Right renal pelvis (tissue), 4 donors: Measurements from ENCODE around the gene FAM184B. TPM values are rescaled to one million over a fixed set of nuclear protein-coding genes. Genes with fewer than 3 reads are reported as not detected.
"Not testable (repeated sequence)": the region's sequence is repeated elsewhere in the genome, so short reads cannot be mapped to it uniquely, and the experiment has no call there.

Experiments used
- DNase-seq, 4 donors: peaks; one replicate each; pipeline ENCODE4 v3.0.0-alpha.2; 2013; ENCODE audit warnings: low read depth in 4 of 4, low spot score in 3 of 4, missing footprints in 1 of 4
- polyA plus RNA-seq, 4 donors: library from polyadenylated mRNA; unstranded; fragments of 120-200 nt; gene quantifications; one replicate each; pipeline ENCODE4 v1.2.1, GENCODE V29; 2013; ENCODE audit not compliant: insufficient read length in 4 of 4

FAM184B gene
- polyA plus RNA-seq, 4 donors = 0.35 to 0.53 (median 0.42) TPM

DNA sequence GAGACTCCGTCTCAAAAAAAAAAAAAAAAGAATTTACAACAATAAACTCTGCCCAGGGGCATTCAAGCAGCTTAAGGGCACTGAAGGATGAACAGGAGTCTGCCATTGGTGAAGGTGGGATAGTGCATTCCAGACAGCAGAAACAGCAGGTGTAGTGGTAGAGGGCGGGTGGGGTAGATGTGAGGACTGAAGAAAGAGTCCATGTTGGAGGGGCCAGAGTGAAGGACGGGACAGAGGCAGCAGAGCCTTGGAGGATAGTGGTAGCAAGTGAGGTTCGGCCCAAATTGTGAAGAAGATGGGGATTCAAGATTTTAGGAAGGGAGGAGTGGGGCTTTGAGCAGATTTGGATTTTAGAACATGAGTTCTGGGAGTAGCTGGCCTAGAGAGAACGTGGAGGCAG is 91.3 kb downstream of the FAM184B start:
- no peak for DNase-seq

DNA sequence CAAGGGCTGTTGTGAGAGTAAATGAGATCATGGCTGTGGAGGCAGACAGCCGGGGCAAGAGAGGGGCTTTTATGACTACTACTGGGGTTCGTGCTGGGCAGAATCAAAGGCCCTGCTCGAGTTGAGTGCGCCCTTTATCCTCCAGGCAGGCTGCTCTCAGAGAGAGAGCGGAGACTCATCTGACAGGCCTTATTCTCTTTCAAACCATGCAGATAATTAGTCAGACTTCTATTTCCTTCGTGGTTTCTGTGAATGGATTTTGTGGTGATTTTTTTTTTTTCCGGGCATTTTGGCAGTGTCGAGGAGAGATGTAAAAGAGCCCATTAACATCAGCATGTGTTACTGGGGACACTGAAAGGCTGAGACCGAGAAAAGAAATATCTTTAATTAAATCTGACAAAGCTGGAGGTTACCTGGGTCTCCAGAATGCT is 93.4 kb downstream of the FAM184B start:
- DNase-seq = no peak

DNA sequence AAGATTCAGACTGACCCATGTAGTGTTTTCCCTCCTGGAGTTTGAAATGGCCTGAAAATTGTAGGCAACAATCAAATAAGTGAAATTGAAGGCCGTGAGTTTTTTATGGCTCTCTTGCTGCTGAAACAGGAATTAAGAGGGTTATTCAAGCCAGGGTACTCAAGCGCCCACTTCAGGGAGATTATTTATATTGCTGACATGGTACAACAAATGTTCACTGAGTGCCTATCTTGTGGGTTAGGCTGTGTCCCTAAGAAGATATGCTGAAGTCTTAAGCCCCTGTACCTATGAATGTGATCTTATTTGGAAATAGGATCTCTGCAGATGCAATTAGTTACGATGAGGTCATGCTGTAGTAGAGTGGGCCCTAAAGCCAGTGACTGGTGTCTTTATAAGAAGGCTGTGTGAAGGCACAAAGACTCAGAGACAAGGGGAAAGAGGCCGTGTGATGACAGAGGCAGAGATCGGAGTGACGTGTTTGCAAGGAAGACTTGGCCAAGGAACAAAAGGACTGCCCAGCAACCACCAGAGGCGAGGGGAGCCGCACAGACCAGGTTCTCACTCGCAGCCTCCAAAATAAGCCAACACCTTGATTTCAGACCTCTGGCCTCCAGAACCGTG is 94.1 kb downstream of the FAM184B start:
- DNase-seq = no peak

DNA sequence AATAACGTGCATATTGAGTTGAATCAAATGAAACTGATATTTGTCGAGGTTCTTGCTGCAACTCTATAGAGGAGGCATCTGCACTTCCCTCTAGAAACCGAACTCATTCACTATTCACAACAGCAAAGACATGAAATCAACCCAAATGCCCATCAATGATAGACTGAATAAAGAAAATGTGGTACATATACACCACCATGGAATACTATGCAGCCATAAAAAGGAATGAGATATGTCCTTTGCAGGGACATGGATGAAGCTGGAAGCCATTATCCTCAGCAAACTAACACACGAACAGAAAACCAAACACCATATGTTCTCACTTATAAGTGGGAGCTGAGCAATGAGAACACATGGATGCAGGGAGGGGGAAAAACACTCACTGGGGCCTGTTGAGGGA is 96.8 kb downstream of the FAM184B start:
- not testable (repeated sequence) for DNase-seq

DNA sequence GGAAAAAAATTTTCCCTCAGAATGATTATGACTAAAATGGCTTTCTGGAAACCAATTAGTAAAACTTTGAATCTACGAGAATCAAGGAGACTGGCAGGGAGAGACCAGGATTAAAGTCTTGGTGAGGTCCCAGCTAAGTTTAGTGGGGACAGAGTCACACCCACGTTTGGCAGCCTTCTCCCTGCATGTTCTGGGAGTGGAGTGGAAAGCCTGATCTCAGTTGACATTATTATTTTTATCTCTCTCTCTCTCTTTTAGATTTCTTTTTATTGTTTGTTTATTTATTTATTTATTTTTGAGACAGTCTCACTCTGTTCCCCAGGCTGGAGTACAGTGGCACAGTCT is 99.2 kb downstream of the FAM184B start:
- DNase-seq = no peak

DNA sequence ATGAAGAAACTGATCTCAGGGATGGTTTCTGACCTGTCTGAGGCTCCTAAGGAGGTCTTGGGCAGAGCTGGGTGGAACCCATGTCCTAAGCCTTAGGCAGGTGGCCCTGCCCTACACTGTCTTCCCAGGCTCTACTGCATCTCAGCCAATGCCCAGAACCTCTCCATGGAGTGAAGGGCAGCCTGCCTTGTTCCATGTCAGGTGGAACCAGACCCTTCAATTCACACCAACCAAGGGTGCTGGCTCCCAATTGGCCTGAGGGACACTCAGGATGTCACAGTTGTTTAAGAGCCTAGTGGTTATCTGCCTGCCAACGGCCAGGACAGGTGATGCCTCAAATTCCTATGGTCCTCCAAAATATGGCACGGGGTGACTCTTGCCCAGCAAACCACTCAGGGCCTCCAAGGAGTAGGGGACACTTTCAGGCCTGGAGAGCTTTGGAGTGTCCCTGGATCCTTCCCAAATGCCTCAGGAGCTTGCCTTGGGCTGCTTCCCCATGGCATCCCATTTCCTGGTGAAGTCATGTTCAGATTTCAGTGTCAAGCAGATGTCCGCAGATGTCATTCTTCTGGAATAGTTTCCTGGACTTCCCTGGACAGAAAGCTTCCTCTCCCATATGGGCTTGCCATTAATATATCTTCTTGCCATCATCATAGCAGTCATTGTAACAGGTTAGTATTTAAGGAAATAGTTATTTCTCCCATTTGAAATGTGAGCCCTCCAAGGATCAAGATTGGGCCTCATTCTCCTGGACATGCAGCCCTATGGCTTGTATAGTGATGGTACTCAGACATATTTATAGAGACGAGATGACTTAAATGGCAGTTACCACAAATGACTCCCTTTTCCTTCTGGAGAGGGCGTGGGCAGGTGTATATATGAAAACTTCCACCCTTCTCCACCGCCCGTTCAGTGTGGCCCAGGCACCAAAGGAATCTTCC is 99.9 kb downstream of the FAM184B start:
- no peak for DNase-seq

DNA sequence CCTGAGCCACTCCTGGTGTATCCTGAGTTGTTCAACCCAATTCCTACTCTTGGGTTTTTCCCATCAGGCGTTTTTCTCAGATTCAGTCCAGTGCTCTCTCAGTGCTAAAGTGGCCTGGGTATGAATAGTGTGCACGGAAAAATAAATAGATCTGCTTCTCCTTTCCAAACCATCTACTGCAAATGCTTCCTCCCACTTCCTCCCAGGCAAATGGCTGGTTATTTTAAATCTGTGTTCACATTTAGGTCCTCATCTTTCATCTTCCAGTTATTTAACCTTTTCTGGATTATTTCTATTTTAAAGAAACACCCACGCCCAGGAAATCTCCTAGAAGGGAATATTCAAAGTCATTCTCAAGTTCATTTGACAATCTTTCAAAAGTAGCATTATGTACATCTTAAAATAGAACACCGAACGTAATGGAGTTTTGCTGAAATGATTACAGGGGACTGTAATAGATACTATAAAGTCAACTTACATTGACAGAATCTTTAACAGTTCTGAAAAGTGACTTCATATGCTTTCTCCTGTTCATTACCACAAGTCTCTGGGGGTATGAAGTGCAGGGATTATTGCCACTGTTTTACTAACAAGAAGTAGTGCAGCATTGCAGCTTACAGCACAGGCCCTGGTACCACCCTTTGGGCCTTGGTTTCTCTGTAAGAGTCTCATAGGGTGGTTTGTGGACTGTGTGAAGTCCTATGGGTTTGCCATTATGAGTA is 100.7 kb downstream of the FAM184B start:
- no peak for DNase-seq

DNA sequence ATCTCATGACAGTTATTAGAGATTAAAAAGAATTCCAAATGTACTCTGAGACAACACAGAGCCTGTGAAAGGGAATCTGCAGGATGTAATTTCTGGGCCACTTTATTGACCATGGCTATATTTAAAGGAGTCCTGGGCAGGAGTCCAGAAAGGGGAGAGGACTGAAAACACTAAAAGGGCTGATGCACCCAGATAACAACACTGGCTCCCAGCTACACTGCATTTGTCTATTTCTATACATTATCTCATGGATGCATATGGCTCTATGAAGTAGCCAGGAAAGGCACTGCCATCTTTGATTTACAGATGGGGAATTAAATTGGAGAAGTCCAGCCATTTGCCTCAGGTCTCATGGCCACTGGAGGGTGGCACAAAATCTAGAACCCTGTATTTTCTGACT is 111.0 kb downstream of the FAM184B start:
- DNase-seq = no peak

DNA sequence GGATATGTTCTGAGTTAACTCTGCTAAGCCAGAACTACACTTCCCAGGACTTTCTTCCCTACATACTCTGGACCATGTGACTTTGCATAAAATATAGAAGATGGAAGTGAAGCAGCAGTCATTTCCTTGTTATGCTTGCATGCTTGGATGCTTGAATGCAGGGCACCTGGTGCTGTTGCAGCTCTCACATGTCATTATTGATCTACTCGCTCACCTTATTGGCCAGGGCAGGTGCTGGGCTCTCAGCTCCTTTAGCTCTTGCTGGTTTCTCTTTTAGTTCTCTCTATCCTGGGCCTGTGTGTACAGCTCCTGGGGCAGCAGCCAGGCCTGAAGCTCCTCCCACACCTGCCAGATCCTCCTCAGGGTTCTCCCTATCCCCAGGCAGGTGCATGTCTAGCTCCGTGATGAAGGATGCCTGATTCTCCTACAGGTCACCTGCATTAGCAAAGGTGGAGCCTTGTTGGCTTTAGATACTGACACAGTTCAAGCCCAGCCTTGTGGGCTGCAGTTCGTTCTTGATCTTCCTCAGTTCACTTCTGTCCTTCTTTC is 113.7 kb downstream of the FAM184B start:
- DNase-seq = no peak

DNA sequence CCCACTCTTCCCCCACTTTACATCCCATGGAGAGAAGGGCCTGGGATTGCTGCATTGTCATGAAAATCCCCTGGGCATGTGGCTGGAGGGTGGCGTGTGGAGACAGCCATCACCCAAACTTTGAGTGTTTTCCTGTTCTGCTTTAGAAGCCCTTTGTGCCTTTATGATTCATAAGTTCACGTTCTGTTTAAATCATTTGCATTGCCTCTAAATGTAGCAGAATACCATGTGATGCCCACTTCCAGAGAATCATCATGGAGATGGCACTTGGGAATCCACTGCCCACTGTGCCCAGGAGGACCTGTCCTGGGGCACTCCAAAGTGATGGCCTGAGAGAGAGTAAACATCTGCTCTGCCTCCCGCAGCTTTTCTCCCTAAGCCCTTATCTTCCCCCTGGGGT is 114.2 kb downstream of the FAM184B start:
- no peak for DNase-seq

DNA sequence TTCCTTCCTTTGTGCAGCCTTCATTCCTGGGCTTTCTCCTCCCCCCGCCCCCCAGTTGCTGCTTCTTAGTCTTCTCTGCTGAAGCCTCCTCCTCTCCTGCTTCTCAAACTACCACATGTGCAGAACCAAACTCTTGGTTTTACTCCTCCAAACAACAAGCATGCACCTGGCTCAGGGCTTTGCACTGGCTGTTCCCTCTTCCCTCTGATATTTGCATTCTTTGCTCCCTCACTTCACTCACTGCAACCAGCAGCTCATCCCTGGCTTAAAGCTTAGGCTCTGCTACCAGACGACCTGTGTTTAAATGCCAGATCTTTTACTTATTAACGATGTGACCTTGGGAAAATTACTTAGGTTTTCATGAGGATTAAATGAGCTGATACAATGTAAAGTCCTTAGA is 115.6 kb downstream of the FAM184B start:
- no peak for DNase-seq

DNA sequence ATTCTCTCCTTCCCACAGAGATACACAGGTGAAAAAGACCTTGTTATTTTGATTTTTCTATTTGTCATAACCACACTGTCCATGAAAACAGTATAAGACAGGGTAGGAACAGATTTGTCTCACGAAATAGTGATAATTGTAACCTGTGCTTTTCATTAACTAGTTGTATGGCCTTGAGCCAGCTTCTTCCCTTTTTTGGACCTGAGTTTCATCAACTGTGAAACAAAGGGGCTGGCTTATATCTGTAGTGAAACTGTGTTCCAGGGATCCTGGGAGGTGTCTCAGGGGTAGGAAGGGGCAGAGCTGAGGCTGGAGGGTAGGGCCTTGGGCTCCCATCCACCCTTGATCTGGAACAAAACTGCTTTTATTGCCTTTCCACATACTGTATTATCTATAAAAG is 116.1 kb downstream of the FAM184B start:
- no peak for DNase-seq

DNA sequence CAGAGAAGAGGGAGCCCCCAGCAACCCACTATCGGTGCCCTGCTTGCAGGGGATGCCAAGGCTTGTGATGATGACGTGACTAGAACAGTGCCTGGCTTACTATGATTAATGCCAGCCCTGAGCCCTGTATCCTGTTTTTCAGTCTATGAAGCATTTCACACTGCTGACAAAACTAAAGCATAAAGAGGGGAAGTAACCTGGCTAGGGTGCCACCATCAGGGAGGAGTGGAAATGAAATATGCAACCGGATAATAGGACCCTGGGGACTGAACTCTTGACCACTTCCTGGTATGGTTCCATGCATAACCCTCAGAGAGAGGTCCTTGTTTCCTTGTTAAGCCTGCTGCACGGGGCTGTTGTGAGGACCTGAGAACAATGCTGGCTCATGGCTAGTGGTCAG is 116.7 kb downstream of the FAM184B start:
- DNase-seq = no peak

DNA sequence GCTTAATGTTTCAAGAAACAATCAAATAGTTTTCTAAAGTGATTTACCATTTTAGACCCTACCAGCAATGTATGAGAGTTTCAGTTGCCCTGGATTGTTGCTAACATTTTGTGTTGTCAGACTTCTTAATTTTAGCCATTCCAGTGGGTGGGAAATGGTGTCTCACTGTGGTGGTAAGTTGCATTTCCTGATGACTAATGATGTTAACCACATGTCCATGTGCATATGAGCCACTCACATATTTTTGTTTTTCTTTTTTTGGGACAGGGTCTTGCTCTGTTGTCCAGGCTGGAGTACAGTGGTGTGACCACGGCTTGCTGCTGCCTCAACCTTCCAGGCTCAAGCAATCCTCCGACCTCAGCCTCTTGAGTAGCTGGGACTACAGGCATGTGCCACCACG is 118.7 kb downstream of the FAM184B start:
- no peak for DNase-seq

DNA sequence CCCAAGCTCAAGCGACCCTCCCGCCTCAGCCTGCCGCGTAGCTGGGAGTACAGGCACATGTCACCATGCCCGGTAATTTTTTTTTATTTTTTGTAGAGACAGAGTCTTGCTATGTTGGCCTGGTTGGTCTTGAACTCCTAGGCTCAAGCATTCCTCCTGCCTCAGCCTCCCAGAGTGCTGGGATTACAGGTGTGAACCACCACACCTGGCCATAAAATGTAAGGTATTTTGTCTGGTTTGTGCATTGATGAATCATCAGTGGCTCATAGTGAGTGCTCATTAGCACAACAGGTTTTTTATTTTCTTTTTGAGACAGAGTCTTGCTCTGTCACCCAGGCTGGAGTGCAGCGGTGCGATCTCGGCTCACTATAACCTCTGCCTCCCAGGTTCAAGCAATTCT is 122.2 kb downstream of the FAM184B start:
- not testable (repeated sequence) for DNase-seq

DNA sequence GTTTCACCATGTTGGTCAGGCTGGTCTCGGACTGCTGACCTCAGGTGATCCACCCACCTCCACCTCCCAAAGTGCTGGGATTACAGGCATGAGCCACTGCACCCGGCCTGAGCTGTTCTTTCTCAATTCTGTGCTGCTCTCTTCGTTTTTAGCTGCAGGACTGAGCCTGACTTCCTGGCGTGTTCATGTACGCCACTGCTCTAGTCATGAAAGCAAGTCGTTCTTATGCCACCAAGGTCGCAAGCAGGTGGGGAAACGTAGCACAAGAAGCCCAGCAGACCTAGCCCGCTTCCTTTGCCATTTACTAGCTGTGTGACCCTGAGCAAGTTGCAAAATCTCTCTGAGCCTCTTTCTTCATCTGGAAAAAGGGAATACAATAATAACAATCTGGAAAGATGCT is 123.6 kb downstream of the FAM184B start:
- no peak for DNase-seq

DNA sequence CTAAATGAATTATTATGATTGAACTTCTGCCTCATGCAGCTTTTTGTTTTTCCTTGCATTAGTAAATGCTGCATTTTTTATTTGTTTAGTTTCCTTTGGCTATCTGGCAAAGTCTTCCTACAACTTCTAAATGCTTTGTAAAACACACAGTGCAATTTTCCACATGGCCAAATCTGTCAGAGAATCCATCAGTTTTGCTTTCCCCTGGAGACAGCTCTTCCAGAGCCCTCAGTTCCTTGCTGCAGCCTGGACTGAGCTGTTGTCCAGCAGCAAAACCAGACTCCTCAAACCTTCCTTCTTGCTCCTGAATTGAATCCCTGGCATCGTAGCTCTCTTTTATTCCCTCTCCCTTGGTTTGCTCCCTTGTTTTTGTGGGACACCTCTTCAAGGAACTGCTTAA is 124.3 kb downstream of the FAM184B start:
- DNase-seq = no peak

DNA sequence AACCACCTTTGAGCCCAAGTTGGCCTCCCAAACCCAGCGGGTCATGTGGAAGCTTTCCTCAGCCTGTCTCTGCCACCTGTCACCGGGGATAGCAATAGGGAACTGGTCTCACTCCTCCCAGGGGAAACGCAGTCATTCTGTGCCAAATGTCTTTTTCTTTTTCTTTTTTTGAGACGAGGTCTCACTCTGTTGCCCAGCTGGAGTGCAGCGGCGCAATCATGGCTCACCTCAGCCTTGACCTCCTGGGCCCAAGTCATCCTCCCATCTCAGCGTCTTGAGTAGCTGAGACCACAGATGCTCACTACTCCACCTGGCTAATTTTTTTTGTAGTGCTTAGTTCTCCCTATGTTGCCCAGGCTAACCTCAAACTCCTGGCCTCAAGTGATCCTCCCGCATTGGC is 126.7 kb downstream of the FAM184B start:
- DNase-seq = no peak

DNA sequence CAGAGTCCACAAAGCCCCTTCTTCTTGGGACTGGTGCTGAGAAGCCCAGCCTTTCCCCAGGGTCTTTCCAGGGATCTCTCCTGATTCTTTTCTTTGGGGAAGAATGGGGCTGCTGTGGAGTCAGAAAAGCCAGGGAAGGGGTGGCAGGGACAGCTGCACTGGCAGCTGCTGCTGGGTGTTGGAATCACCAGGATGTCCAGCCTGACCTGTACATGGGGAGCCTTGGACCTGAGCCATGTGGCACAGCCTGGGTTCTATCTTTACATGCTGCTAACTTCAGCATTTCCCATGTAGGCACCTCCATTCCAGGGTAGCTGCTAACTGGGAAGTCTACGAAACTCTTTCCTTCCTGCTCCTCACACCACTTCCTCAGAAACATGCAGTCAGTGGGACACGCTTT is 131.0 kb downstream of the FAM184B start:
- no peak for DNase-seq

DNA sequence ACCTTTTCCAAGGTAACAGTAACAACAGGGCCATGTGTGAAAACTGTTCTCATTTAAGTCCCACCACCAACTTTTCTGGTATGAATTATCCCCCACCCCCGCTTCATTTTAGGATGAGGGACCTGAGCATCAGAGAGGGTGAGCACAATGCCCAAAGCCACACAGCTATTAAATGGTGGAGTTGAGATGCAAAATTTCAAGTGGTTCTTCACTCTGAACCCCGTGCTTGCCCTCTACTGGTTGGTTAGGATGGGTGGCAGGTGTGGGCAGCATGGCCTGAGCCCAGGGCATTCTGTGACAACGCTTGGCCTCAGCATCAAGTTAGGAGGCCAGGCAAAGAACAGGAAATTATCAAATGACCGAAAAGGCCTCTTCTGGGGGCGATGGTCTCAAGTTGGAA is 133.5 kb downstream of the FAM184B start:
- DNase-seq = no peak

DNA sequence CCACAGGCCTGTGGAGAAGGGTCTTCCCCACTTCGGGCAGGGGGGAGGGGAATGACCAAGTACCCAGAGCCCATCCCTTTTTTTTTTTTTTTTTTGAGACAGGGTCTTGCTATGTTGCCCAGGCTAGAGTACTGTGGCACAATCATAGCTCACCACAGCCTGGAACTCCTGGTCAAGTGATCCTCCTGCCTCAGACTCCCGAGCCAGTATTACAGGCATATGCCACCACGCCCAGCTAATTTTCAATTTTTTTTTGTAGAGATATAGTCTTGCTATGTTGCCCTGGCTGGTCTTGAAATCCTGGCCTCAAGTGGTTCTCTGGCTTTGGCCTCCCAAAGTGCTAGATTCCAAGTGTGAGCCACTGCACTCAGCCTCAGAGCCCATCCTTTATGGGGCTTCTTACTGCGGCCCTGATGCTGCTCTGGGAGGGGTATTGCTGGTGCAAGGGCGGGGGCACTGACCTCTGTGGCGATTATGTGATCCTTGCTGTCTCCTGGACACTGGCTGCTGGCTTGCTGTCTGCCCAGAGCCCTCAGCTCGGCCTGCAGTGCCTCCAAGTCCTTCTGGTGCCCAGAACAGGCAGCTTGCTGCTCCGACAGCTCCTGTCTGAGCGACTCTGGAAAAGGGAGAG is 134.1 kb downstream of the FAM184B start:
- no peak for DNase-seq
